Eye (tissue), 1 donor: ENCODE measurements around the gene SRA1.
"Not testable (repeated sequence)": the region's sequence is repeated elsewhere in the genome, so short reads cannot be mapped to it uniquely, and the experiment has no call there.

Experiments used
- DNase-seq: peaks from one replicate; pipeline ENCODE4 v3.0.0-alpha.2; 2015

Gene SRA1

GRCh38 chr5:140557136-140557805 is at the start of gene SRA1:
Gene SRA1 (minus strand): TSS chr5:140557473. CDS start chr5:140557452, 21 bp downstream.
- DNase-seq: peak; percentile 97

DNA sequence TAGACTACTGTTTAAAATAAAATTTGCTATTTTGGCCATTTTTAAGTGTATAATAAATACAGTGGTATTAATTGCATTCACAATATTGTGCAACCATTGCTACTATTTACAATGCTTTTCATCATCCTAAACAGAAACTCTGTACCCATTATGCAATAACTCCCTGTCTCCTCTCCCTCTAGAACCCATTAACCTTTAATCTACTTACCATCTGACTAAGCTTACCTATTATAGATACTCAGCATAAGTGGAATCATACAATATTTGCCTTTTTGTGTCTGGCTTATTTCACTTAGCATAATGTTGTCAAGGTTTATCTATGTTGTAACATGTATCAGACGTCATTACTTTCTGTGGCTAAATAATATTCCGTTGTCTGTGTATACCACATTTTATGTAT is 49.8 kb upstream of the SRA1 start:
- no peak for DNase-seq

DNA sequence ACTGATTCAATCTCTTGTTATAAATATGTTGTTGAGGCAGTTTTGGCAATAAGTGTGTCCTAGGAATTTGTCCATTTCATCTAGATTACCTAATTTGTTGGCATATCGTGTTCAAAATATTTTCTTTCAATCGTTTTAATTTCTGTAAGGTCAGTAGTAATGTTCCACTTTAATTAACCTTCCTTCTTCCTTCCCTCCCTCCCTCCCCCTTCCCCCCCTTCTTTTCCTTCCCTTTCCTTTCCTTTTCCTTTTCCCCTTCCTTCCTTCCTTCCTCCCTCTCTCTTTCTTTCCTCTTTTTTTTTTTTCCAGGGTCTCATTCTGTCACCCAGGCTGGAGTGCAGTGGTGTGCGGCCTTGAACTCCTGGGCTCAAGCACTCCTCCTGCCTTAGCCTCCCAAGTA is 48.6 kb upstream of the SRA1 start:
- DNase-seq: no peak

DNA sequence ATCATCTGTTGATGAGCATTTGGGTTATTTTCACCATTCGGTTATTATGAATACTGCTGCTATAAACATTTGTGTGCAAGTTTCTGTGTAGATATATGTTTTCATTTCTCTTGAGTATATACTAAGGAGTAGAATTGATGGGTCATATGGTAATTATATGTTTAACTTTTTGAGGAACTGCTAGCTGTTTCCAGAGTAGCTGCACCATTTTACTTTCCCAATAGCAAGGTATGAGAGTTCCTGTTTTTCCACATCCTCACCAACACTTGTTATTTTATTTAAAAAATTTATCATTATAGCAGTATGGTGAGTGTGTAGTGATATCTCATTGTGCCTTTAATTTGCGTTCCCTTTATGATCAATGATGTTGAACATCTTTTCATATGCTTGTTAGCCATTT is 46.5 kb upstream of the SRA1 start:
- DNase-seq: no peak

- DNase-seq: not testable (repeated sequence)
Observed at GRCh38 chr5:140603446-140603698, 46.1 kb upstream of the SRA1 start.

DNA sequence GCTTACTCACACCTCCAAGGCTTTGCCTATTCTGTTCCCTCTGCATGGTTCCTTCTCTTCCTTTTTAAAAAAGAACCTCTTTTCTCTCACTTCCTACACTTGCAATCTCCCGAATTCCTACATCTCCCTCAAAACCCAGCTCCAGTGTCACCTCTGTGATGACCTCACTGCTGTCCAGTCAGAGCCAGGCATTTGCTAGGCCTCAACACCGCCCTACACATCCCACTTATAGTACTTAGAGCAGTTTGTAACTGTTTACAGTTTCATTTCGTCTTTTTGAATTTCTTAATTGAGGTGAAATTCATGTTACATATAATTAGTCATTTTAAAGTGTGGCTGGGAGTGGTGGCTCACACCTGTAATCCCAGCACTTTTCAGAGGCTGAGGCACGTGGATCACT is 44.9 kb upstream of the SRA1 start:
- DNase-seq: no peak

GRCh38 chr5:140600096-140600495 is 42.8 kb upstream of the SRA1 start:
- no peak for DNase-seq

DNA sequence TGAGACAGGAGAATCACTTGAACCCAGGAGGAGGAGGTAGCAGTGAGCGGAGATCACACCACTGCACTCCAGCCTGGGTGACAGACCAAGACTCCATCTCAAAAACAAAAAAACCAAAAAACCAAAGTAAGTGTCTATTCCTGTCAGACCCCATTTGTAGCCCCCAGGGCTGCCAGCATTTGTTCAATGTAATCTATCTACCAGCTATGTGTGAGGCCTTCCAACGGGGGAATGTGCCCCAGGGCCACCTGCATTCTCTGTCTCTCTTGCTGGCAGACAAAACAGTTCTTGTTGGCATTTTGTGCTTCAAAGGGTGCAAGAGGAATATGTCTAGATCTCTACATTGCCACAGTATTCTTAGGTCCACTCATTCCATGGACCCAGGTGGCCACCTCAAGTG is 41.6 kb upstream of the SRA1 start:
- no peak for DNase-seq

DNA sequence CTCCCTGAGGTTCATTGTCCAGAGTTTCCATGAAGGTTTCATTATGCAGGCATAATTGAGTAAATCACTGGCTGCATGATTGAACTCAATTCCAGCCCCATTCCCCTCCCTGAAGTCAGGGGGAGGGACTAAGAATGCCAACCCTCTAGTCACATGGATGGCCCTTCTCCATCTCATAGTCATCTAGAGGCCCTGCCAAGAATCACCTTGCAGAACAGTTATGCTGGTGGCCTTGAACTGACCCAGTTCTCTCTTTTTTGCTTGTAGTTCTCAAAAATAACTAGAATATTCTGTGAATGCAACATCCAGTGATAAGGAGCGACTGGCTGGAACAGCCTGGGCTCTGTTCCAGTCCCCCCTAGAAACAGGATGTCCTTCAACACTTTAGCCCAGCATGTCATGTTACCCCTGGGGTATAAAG is 39.1 kb upstream of the SRA1 start:
- DNase-seq: peak; percentile 66

- peak; percentile 4 for DNase-seq
Observed at GRCh38 chr5:140595538-140596300, 38.4 kb upstream of the SRA1 start.

GRCh38 chr5:140594169-140594568 is 36.9 kb upstream of the SRA1 start:
- no peak for DNase-seq

GRCh38 chr5:140593070-140593469 is 35.8 kb upstream of the SRA1 start:
- not testable (repeated sequence) for DNase-seq

DNA sequence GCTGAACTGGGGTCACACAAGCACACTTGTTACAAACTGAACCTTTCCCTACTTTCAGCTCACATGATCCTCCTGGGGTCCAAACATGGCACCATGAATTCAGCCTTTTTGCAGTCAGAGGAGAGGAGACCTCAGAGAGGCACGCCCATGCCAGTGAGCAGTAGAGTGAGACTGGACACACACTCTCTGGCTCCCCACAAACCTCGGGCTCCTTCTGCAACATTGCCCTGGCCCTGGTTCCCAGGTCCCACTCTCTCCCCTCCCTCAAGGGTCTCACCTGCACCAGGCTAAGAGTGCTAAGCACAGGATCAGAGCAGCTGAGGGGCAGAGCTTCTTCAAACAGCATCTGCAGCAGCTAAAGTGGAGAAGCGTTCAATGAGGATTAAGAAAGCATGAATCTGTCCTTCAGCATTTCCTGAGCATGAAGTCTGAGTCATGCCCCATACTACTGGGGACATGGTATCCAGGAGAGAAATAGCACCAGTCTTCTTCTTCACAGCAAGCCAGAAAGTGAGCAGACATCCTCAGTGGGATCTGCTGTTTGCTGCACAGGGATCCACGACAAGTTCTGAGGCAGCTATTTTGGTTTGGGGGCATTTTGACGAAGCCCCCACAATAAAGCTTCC is 34.6 kb upstream of the SRA1 start:
- DNase-seq: no peak

DNA sequence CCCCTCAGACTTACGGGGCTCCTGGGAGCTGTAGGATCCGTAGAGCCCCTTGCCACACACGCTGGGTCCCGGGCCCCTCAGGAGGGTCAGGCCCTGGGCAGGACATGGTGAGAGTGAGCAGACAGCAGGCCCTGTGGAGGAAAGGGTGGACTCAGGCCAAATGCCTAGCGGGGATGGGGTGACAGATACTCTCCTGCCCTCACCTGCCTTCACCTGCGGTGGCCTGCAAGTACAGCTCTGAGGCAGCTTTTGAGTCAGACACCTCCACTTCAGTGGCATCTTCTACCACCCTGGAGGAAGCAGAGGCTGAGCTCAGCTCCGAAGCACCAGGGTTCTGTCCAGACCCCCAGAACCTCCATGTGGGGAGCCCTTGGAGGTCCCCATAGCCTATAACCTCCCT is 33.6 kb upstream of the SRA1 start:
- DNase-seq: no peak

- DNase-seq: no peak
Observed at GRCh38 chr5:140588311-140589070, 31.2 kb upstream of the SRA1 start.

DNA sequence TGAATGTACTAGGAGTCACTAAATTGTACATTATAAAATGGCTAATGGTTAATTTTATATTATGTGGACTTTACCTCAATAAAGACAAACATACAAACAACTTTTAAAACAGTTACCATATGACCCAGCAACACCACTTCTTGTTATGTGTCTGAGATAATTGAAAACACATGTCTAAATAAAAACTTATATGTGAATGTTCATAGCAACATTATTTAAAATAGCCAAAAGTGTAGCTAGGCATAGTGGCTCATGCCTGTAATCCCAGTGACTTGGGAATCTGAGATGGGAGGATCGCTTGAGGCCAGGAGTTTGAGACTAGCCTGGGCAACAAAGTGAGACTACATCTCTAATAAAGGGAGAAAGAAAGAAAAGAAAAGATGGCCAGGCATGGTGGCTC is 30.2 kb upstream of the SRA1 start:
- DNase-seq: no peak

GRCh38 chr5:140579188-140579747 is 22.0 kb upstream of the SRA1 start:
- not testable (repeated sequence) for DNase-seq

DNA sequence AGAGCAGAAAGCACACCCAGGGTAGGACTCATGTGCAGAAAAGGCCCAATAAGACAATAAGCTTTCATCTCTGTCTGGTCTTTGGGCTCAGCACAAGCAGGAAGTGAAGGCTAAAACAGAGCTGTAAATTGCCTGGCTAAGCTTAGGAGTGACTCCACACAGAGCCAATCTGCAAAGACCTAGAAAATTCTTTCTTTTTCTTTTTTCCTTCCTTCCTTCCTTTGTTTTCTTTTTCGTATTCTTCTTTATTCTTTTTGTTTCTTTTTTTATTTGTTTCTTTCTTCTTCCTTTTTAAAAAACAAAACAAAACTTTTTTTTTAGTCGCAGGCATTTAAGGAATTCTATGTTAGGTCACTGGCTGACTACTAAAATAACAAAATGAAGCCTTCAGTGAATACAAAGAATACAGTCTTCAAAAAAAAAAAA is 19.5 kb upstream of the SRA1 start:
- no peak for DNase-seq

- DNase-seq: no peak
Observed at GRCh38 chr5:140575309-140575708, 18.0 kb upstream of the SRA1 start.

DNA sequence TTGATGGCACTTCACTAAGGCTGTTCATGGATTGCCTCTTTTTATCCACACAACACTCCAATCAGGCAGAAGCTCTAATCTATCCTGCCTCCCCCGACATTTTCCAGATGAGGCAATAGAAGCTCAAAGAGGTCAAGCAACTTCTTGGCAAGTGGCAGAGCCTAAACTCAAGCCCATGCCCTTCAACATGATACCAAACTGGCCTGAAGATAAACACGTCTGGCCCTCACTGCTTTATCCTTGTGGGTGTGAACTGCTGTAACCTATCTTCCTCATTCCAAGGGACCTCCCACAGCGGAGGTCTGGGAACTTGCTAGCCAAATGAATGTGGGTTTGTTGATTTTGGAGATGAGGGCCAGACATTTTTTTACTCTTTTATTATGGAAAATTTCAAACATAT is 16.9 kb upstream of the SRA1 start:
- DNase-seq: no peak

GRCh38 chr5:140573683-140574082 is 16.4 kb upstream of the SRA1 start:
- DNase-seq: no peak

DNA sequence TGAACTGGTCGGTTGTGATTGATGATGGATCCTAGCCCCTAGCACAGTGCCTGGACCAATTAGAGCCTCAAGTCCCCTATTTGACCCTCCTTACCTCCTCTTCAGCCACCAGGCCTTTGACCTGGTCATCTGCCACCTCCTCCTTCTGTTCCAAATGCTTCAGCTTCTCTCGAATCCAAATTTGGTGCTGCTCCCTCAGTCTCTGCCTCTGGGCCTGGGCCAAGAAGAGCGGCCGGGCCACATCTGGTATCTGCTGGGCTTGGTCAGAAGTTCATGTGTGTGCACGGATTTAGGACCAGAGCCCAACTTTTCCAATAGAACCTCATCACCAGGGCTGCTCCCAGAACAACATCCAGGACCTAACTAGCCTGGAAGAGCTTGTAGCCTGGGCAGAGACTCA is 13.8 kb upstream of the SRA1 start:
- DNase-seq: no peak

GRCh38 chr5:140570488-140570887 is 13.2 kb upstream of the SRA1 start:
- DNase-seq: no peak
